ENCODE measurements around the gene COL5A2.

Gene COL5A2

GRCh38 chr2:189097934-189098333, 81.6 kb downstream of the COL5A2 start:
- no peak for DNase-seq (ENCODE audit: low read depth, low spot score)

GRCh38 chr2:189096769-189097447, 82.7 kb downstream of the COL5A2 start:
- no peak for DNase-seq (ENCODE audit: low read depth, low spot score)

- DNase-seq (ENCODE audit: low read depth, low spot score), result no peak
These were observed 84.5 kb downstream of the COL5A2 start for GRCh38 chr2:189095101-189095500.

GRCh38 chr2:189092936-189093335, 86.6 kb downstream of the COL5A2 start:
- no peak for DNase-seq (ENCODE audit: low read depth, low spot score)

GRCh38 chr2:189091253-189091652, 88.3 kb downstream of the COL5A2 start:
- no peak for DNase-seq (ENCODE audit: low read depth, low spot score)

- DNase-seq (ENCODE audit: low read depth, low spot score), result no peak
These were observed 90.9 kb downstream of the COL5A2 start for GRCh38 chr2:189088591-189089205.

GRCh38 chr2:189086710-189087109, 92.9 kb downstream of the COL5A2 start:
- DNase-seq (ENCODE audit: low read depth, low spot score), result no peak

GRCh38 chr2:189086250-189086649, 93.3 kb downstream of the COL5A2 start:
- DNase-seq (ENCODE audit: low read depth, low spot score), result no peak

- DNase-seq (ENCODE audit: low read depth, low spot score), result no peak
These were observed 96.0 kb downstream of the COL5A2 start for GRCh38 chr2:189083606-189084005.

GRCh38 chr2:189083106-189083505, 96.5 kb downstream of the COL5A2 start:
- no peak for DNase-seq (ENCODE audit: low read depth, low spot score)

GRCh38 chr2:189082376-189082975, 97.1 kb downstream of the COL5A2 start:
- peak; percentile 91 for DNase-seq (ENCODE audit: low read depth, low spot score)

- DNase-seq (ENCODE audit: low read depth, low spot score), result peak; percentile 41
These were observed 103.0 kb downstream of the COL5A2 start for GRCh38 chr2:189076572-189076971.

GRCh38 chr2:189076120-189076519, 103.4 kb downstream of the COL5A2 start:
- no peak for DNase-seq (ENCODE audit: low read depth, low spot score)

- no peak for DNase-seq (ENCODE audit: low read depth, low spot score)
These were observed 105.1 kb downstream of the COL5A2 start for GRCh38 chr2:189074506-189074905.

GRCh38 chr2:189072036-189072435, 107.5 kb downstream of the COL5A2 start:
- no peak for DNase-seq (ENCODE audit: low read depth, low spot score)

- no peak for DNase-seq (ENCODE audit: low read depth, low spot score)
These were observed 109.5 kb downstream of the COL5A2 start for GRCh38 chr2:189069855-189070619.

GRCh38 chr2:189066037-189066436, 113.5 kb downstream of the COL5A2 start:
- no peak for DNase-seq (ENCODE audit: low read depth, low spot score)

- peak; percentile 18 for DNase-seq (ENCODE audit: low read depth, low spot score)
These were observed 119.4 kb downstream of the COL5A2 start for GRCh38 chr2:189060096-189060642.

GRCh38 chr2:189057316-189057715, 122.2 kb downstream of the COL5A2 start:
- DNase-seq (ENCODE audit: low read depth, low spot score), result no peak

- DNase-seq (ENCODE audit: low read depth, low spot score), result no peak
These were observed 123.1 kb downstream of the COL5A2 start for GRCh38 chr2:189056200-189057106.

GRCh38 chr2:189050165-189050712, 129.3 kb downstream of the COL5A2 start:
- DNase-seq (ENCODE audit: low read depth, low spot score), result no peak
